ENCODE measurements around the gene MYO9A. TPM values are rescaled to one million over a fixed set of nuclear protein-coding genes. Genes with fewer than 3 reads are reported as not detected.

MYO9A gene
- total and polyA plus RNA-seq, 3 experiments from 2014 or later = 20.3 to 22.2 (median 22.0) TPM

DNA sequence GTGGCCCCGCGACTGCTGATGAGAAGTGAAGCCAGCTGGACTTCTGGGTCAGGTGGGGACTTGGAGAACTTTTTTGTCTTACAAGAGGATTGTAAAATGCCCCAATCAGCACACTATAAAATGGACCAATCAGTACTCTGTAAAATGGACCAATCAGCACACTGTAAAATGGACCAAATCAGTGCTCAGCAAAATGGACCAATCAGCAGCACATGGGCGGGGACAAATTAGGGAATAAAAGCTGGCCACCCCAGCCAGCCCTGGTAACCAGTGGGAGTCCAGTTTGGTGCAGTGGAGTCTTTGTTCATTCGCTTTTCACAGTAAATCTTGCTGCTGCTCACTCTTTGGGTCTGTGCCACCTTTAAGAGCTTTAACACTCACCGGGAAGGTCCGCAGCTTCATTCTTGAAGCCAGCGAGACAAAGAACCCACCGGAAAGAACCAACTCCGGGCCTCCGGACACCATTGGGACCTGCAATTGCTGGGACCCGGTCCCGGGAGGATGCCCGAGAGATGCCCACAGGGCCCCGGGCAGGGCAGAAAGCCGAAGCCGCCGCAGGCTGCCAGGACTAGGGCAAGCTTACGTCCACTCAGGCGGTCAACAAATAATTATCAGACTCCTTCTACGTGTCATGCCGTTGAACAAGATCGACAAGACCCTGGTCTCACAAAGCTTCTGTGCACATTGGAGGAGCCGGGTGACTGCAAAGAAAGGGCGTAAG, 315.9 kb downstream of the MYO9A start:
- H3K4me3 ChIP-seq (ENCODE audit: low read length) = no peak overlapping the region
- Mint-ChIP-seq H3K9me3 (no peaks in the 10 kb centered on the region), H3K4me1 (no peaks in the 10 kb centered on the region), H3K4me3 (no peak overlapping the region), H3K27me3 (peaks cover 11 to 31% of the 10 kb centered on the region in 2 donors), H3K36me3 (no peaks in the 10 kb centered on the region), H3K27ac (no peak overlapping the region)
- no peaks in the 10 kb centered on the region for H3K27me3 ChIP-seq (ENCODE audit: insufficient read depth, low read length, poor library complexity, severe bottlenecking)
- no peak for DNase-seq
- POLR2A ChIA-PET = interaction anchor here (0.6 kb wide), 1 partner anchor 509 kb away, joined by 3 read pairs; no protein-coding TSS in a partner anchor
- H3K9me3 ChIP-seq (ENCODE audit: low read length) = no peaks in the 10 kb centered on the region
- CTCF ChIA-PET = interaction anchor here (1.9 kb wide), 1 partner anchor 59 kb away, joined by 6 read pairs; no protein-coding TSS in a partner anchor
- no peaks in the 10 kb centered on the region for H3K4me1 ChIP-seq (ENCODE audit: insufficient read depth, low read length)
- no peak overlapping the region for H3K27ac ChIP-seq (ENCODE audit: low read depth, low read length)
- H3K36me3 ChIP-seq (ENCODE audit: insufficient read depth, low read length) = no peaks in the 10 kb centered on the region

DNA sequence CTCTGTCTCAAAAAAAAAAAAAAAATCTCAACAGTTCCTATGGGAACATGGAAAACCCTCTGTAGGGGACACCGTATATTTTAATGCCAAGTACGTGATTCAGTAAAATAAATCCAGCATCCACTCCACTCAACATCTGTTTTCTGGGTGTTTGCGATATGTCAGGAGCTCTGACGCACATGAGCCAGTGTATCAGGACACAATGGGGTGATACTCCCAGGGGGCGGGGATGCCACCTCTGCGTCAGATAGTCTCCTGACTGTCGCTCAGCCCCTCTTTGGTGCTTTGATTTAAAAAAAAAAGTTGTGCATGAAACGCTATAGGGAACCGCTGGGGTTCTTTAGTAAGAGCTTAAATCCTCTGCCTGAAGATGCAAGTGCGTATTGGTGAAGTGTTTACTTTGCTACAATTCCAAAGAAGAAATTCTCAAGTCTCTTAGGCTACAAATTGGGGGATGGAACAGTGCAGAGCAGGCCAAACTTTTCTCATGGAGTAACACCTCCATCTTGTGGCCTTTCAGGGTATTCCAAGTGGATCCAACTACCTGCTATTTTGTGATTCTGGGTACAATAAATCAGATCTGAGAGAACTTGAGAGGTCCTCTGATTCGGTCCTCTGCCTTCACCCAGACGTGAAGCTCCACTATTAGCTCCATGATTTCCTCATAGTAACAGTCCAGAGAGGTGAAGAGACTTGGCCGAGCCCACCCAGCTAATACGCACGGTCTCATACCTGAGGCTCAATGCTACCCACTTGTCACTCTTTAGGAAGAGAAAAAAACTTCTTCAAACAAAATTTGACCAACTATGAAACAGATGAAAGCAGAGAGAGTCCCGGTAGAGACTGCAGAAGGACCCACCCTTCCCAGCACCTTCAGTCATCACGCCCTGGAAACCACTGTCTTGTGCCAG, 316.9 kb downstream of the MYO9A start:
- no peak overlapping the region for H3K27ac Mint-ChIP-seq
- Histone ChIP-seq H3K36me3 (ENCODE audit: insufficient read depth, low read length) (no peaks in the 10 kb centered on the region), H3K4me1 (ENCODE audit: insufficient read depth, low read length) (no peaks in the 10 kb centered on the region), H3K27ac (ENCODE audit: low read depth, low read length) (no peak overlapping the region), H3K9me3 (ENCODE audit: low read length) (no peaks in the 10 kb centered on the region), H3K27me3 (ENCODE audit: insufficient read depth, low read length, poor library complexity, severe bottlenecking) (no peaks in the 10 kb centered on the region), H3K4me3 (ENCODE audit: low read length) (no peak overlapping the region)
- H3K27me3 Mint-ChIP-seq = peaks cover 11 to 31% of the 10 kb centered on the region in 2 donors
- DNase-seq = no peak
- no peaks in the 10 kb centered on the region for H3K9me3 Mint-ChIP-seq
- no peaks in the 10 kb centered on the region for H3K4me1 Mint-ChIP-seq
- CTCF ChIA-PET = interaction anchor here (1.9 kb wide), 1 partner anchor 58 kb away, joined by 6 read pairs; no protein-coding TSS in a partner anchor
- H3K4me3 Mint-ChIP-seq = no peak overlapping the region
- POLR2A ChIA-PET = no interaction called here
- H3K36me3 Mint-ChIP-seq = no peaks in the 10 kb centered on the region

DNA sequence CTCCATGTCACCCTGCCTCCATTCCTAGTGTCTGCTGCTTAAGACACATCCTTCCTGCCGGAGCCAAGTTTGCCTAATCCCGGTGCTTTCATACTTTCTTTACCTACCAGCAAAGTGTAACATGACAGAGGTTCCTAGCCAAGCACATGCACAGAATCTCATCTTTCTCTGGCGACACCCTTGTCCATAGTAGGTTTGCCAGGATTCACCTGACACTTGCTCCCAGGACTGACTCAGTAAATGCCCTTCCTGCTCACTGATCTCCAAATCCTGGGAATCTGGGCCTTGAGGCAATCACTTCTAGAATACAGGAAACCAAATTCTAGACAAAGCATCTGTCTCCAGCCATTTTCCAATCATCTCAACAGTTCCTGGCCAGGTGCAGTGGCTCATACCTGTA, 317.8 kb downstream of the MYO9A start:
- Mint-ChIP-seq H3K4me3 (no peak overlapping the region), H3K27ac (peak overlapping the region in 1 of 8 donors; percentile 32), H3K27me3 (peaks cover 10 to 30% of the 10 kb centered on the region in 2 donors), H3K4me1 (no peaks in the 10 kb centered on the region), H3K9me3 (no peaks in the 10 kb centered on the region), H3K36me3 (no peaks in the 10 kb centered on the region)
- H3K9me3 ChIP-seq (ENCODE audit: low read length) = no peaks in the 10 kb centered on the region
- no peaks in the 10 kb centered on the region for H3K4me1 ChIP-seq (ENCODE audit: insufficient read depth, low read length)
- DNase-seq = no peak
- H3K4me3 ChIP-seq (ENCODE audit: low read length) = no peak overlapping the region
- ChIA-PET CTCF (interaction anchor here (1.9 kb wide), 1 partner anchor 57 kb away, joined by 6 read pairs; no protein-coding TSS in a partner anchor), POLR2A (no interaction called here)
- no peak overlapping the region for H3K27ac ChIP-seq (ENCODE audit: low read depth, low read length)
- H3K36me3 ChIP-seq (ENCODE audit: insufficient read depth, low read length) = no peaks in the 10 kb centered on the region
- H3K27me3 ChIP-seq (ENCODE audit: insufficient read depth, low read length, poor library complexity, severe bottlenecking) = no peaks in the 10 kb centered on the region

- Histone ChIP-seq H3K36me3 (ENCODE audit: insufficient read depth, low read length) (no peaks in the 10 kb centered on the region), H3K27ac (ENCODE audit: low read depth, low read length) (no peak overlapping the region), H3K4me1 (ENCODE audit: insufficient read depth, low read length) (no peaks in the 10 kb centered on the region), H3K9me3 (ENCODE audit: low read length) (no peaks in the 10 kb centered on the region), H3K4me3 (ENCODE audit: low read length) (no peak overlapping the region), H3K27me3 (ENCODE audit: insufficient read depth, low read length, poor library complexity, severe bottlenecking) (no peaks in the 10 kb centered on the region)
- no peak for DNase-seq
- Mint-ChIP-seq H3K36me3 (no peaks in the 10 kb centered on the region), H3K9me3 (no peaks in the 10 kb centered on the region), H3K4me1 (no peaks in the 10 kb centered on the region), H3K27me3 (peaks cover 11 to 28% of the 10 kb centered on the region in 2 donors), H3K27ac (no peak overlapping the region), H3K4me3 (no peak overlapping the region)
- POLR2A ChIA-PET = no interaction called here
- CTCF ChIA-PET = interaction anchor here (1.3 kb wide), 1 partner anchor 18 kb away, joined by 3 read pairs; no protein-coding TSS in a partner anchor
Measured at GRCh38 chr15:71798641-71799040, 319.3 kb downstream of the MYO9A start.

GRCh38 chr15:71792521-71792920, 325.4 kb downstream of the MYO9A start:
- no peak for DNase-seq
- H3K4me1 Mint-ChIP-seq = no peaks in the 10 kb centered on the region

DNA sequence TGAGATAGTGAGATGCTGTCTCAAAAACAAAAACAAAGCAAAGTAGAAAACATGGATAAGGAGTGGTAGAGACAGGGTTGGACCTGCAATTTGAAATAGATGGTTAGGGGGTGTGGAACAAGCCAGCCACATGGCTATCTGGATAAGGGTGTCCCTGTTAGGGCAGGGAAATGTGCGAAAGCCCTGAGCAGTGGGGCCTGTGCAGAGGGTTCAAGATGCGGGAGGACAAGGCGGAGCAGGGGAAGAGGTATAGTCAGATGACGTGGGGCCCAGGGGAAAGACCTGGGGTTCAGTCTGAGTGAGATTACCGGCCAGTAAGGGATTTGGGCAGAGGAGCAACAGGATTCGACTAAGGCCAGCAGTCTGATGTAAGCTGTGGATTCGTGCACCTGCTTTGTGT, 326.0 kb downstream of the MYO9A start:
- Histone ChIP-seq H3K4me1 (ENCODE audit: insufficient read depth, low read length) (no peaks in the 10 kb centered on the region), H3K27me3 (ENCODE audit: insufficient read depth, low read length, poor library complexity, severe bottlenecking) (no peaks in the 10 kb centered on the region), H3K36me3 (ENCODE audit: insufficient read depth, low read length) (no peaks in the 10 kb centered on the region), H3K27ac (ENCODE audit: low read depth, low read length) (no peak overlapping the region), H3K4me3 (ENCODE audit: low read length) (no peak overlapping the region), H3K9me3 (ENCODE audit: low read length) (no peaks in the 10 kb centered on the region)
- Mint-ChIP-seq H3K27ac (peak overlapping the region in 1 of 8 donors; percentile 70), H3K36me3 (no peaks in the 10 kb centered on the region), H3K4me3 (no peak overlapping the region), H3K27me3 (peaks cover 3 to 4% of the 10 kb centered on the region in 2 donors), H3K4me1 (no peaks in the 10 kb centered on the region), H3K9me3 (no peaks in the 10 kb centered on the region)
- CTCF ChIA-PET = no interaction called here
- no peak for DNase-seq
- POLR2A ChIA-PET = no interaction called here

More at GRCh38 chr15:71792521-71792920, 325.4 kb downstream of the MYO9A start:
- CTCF ChIA-PET = no interaction called here
- no peaks in the 10 kb centered on the region for H3K27me3 ChIP-seq (ENCODE audit: insufficient read depth, low read length, poor library complexity, severe bottlenecking)
- H3K9me3 Mint-ChIP-seq = no peaks in the 10 kb centered on the region
- no peaks in the 10 kb centered on the region for H3K36me3 Mint-ChIP-seq
- no peaks in the 10 kb centered on the region for H3K36me3 ChIP-seq (ENCODE audit: insufficient read depth, low read length)
- no peak overlapping the region for H3K4me3 Mint-ChIP-seq
- no peaks in the 10 kb centered on the region for H3K4me1 ChIP-seq (ENCODE audit: insufficient read depth, low read length)
- H3K4me3 ChIP-seq (ENCODE audit: low read length) = no peak overlapping the region
- H3K27ac Mint-ChIP-seq = no peak overlapping the region
- peaks cover 3 to 4% of the 10 kb centered on the region in 2 donors for H3K27me3 Mint-ChIP-seq
- POLR2A ChIA-PET = no interaction called here
- no peaks in the 10 kb centered on the region for H3K9me3 ChIP-seq (ENCODE audit: low read length)
- no peak overlapping the region for H3K27ac ChIP-seq (ENCODE audit: low read depth, low read length)

DNA sequence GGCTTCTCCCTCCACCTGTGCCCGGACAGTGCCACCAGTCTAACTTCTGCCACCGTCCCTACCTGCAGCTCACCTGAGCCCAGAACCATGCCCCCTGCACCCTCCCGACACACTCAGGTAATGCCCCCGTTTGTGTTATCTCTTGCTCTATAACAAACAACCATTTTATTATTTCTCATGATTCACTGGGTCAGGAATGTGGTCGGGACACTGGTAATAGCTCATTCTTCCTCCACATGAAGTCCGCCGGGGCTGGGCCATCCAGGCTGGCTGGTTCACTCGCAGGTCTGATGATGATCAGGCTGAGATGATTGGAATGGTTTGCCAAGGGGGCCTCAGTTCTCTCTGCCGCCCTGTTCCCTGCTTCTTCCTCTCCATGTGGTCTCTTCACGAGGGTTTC, 327.9 kb downstream of the MYO9A start:
- H3K27ac ChIP-seq (ENCODE audit: low read depth, low read length) = no peak overlapping the region
- no peak overlapping the region for H3K4me3 ChIP-seq (ENCODE audit: low read length)
- no peaks in the 10 kb centered on the region for H3K9me3 ChIP-seq (ENCODE audit: low read length)
- no peaks in the 10 kb centered on the region for H3K36me3 ChIP-seq (ENCODE audit: insufficient read depth, low read length)
- no peak for DNase-seq
- no peaks in the 10 kb centered on the region for H3K4me1 ChIP-seq (ENCODE audit: insufficient read depth, low read length)
- H3K27me3 Mint-ChIP-seq = peaks cover 7% of the 10 kb centered on the region in 2 donors
- H3K9me3 Mint-ChIP-seq = no peaks in the 10 kb centered on the region
- no peak overlapping the region for H3K27ac Mint-ChIP-seq
- H3K27me3 ChIP-seq (ENCODE audit: insufficient read depth, low read length, poor library complexity, severe bottlenecking) = no peaks in the 10 kb centered on the region
- POLR2A ChIA-PET = no interaction called here
- CTCF ChIA-PET = no interaction called here
- no peaks in the 10 kb centered on the region for H3K4me1 Mint-ChIP-seq
- H3K4me3 Mint-ChIP-seq = no peak overlapping the region
- H3K36me3 Mint-ChIP-seq = no peaks in the 10 kb centered on the region

DNA sequence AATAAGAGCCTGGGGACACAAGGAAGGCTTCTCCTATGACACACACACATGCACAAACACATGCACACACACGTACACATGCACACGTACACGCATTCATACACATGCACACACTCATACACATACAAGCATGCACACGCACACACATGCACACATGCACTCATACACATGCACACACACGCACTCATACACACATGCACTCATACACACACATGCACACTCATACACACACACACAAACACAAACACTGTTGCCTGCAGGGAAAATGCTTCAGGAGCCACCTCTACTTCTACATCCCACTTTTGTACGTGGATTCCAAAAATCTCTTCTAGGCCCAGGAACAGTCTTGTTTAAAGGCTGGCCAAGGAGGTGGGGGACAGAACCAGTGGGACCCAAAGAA, 328.3 kb downstream of the MYO9A start:
- Histone ChIP-seq H3K27me3 (ENCODE audit: insufficient read depth, low read length, poor library complexity, severe bottlenecking) (no peaks in the 10 kb centered on the region), H3K27ac (ENCODE audit: low read depth, low read length) (no peak overlapping the region), H3K4me1 (ENCODE audit: insufficient read depth, low read length) (no peaks in the 10 kb centered on the region), H3K4me3 (ENCODE audit: low read length) (no peak overlapping the region), H3K9me3 (ENCODE audit: low read length) (no peaks in the 10 kb centered on the region), H3K36me3 (ENCODE audit: insufficient read depth, low read length) (no peaks in the 10 kb centered on the region)
- no peak for DNase-seq
- H3K36me3 Mint-ChIP-seq = no peaks in the 10 kb centered on the region
- H3K9me3 Mint-ChIP-seq = no peaks in the 10 kb centered on the region
- CTCF ChIA-PET = no interaction called here
- no peak overlapping the region for H3K4me3 Mint-ChIP-seq
- POLR2A ChIA-PET = no interaction called here
- H3K27ac Mint-ChIP-seq = no peak overlapping the region
- H3K27me3 Mint-ChIP-seq = peaks cover 10 to 11% of the 10 kb centered on the region in 2 donors
- H3K4me1 Mint-ChIP-seq = no peaks in the 10 kb centered on the region
